HCT116 (cell line): ENCODE results near the gene NSD2. TPM values are rescaled to one million over a fixed set of nuclear protein-coding genes. Genes with fewer than 3 reads are reported as not detected.

Experiments used
- CBX3 ChIP-seq: IDR thresholded peaks from 2 replicates; pipeline ENCODE4 v1.6.1; 2012; ENCODE audit warnings: low read depth
- CEBPB ChIP-seq: IDR thresholded peaks from 2 replicates; pipeline ENCODE4 v1.6.1; 2012; ENCODE audit warnings: low read depth
- EGR1 ChIP-seq: IDR thresholded peaks from 2 replicates; pipeline ENCODE4 v1.6.1; 2012; ENCODE audit warnings: low read depth
- MAX ChIP-seq: IDR thresholded peaks from 2 replicates; pipeline ENCODE4 v1.6.1; 2012
- POLR2A ChIP-seq: IDR thresholded peaks from 2 replicates; pipeline ENCODE4 v1.7.0; 2011; ENCODE audit warnings: borderline replicate concordance; ENCODE audit not compliant: insufficient read depth, insufficient read length; ENCODE audit errors: extremely low read depth
- RAD21 ChIP-seq: IDR thresholded peaks from 2 replicates; pipeline ENCODE4 v1.6.1; 2012; ENCODE audit warnings: low read depth, mild to moderate bottlenecking
- REST ChIP-seq: IDR thresholded peaks from 2 replicates; pipeline ENCODE4 v1.6.1; 2012; ENCODE audit warnings: low read depth
- SP1 ChIP-seq: IDR thresholded peaks from 2 replicates; pipeline ENCODE4 v1.6.1; 2012; ENCODE audit warnings: low read depth
- TCF7L2 ChIP-seq: IDR thresholded peaks from 2 replicates; pipeline ENCODE4 v1.7.0; 2011; ENCODE audit warnings: borderline replicate concordance, inconsistent platforms; ENCODE audit not compliant: insufficient read depth, insufficient read length; ENCODE audit errors: extremely low read depth
- ZBTB33 ChIP-seq: IDR thresholded peaks from 2 replicates; pipeline ENCODE4 v1.6.1; 2011; ENCODE audit warnings: mild to moderate bottlenecking, low read length, moderate library complexity; ENCODE audit not compliant: insufficient replicate concordance; ENCODE audit errors: extremely low read depth
- ZFX ChIP-seq: fragments of 450-650 bp; IDR thresholded peaks from 2 replicates; pipeline ENCODE4 v1.6.1; 2017
- ZNF274 ChIP-seq: fragments of 200-500 bp; sonication (Bioruptor generic); IDR thresholded peaks from 2 replicates; pipeline ENCODE4 v1.6.1; 2014; ENCODE audit warnings: mild to moderate bottlenecking, low read depth, low read length, inconsistent platforms
- total RNA-seq: library from RNA; stranded (reverse); gene quantifications from one replicate; pipeline ENCODE4 v1.2.1, GENCODE V29; 2021; ENCODE audit not compliant: unreplicated experiment

NSD2 gene
- total RNA-seq, 1 experiment from 2014 or later = 145 TPM

GRCh38 chr4:2008671-2008920, 137.4 kb downstream of the NSD2 start (continued):
- TF ChIP-seq REST = no peak
- no peak for TF ChIP-seq TCF7L2
- no peak for TF ChIP-seq POLR2A
- TF ChIP-seq ZFX = no peak
- TF ChIP-seq ZBTB33 = no peak
- TF ChIP-seq RAD21 = no peak
- TF ChIP-seq ZNF274 = no peak
- TF ChIP-seq SP1 = no peak
- TF ChIP-seq MAX = no peak
- no peak for TF ChIP-seq EGR1
- TF ChIP-seq CEBPB = no peak
- no peak for TF ChIP-seq CBX3
